Chondrocyte (in vitro differentiated cells): Measurements from ENCODE around the gene RPL18A. TPM values are rescaled to one million over a fixed set of nuclear protein-coding genes. Genes with fewer than 3 reads are reported as not detected.

ENCODE experiments used
- DNase-seq: peaks from one replicate; pipeline ENCODE4 v3.0.0; 2021; ENCODE audit warnings: mixed read lengths, low spot score
- H3K27ac Mint-ChIP-seq: one replicate; pipeline ENCODE4 v1.8.0; 2021; ENCODE audit warnings: mild to moderate bottlenecking, moderate library complexity, mixed read lengths; ENCODE audit not compliant: unreplicated experiment
- H3K27me3 Mint-ChIP-seq: 2 replicates; pipeline ENCODE4 v1.8.0; 2021; ENCODE audit warnings: low read depth, mixed read lengths
- H3K36me3 Mint-ChIP-seq: 2 replicates; pipeline ENCODE4 v1.8.0; 2021; ENCODE audit warnings: low read depth, mixed read lengths
- H3K4me1 Mint-ChIP-seq: 2 replicates; pipeline ENCODE4 v1.8.0; 2021; ENCODE audit warnings: low read depth, mild to moderate bottlenecking, mixed read lengths
- H3K4me3 Mint-ChIP-seq: one replicate; pipeline ENCODE4 v1.8.0; 2021; ENCODE audit warnings: mild to moderate bottlenecking, moderate library complexity, mixed read lengths; ENCODE audit not compliant: unreplicated experiment
- H3K9me3 Mint-ChIP-seq: 2 replicates; pipeline ENCODE4 v1.8.0; 2021; ENCODE audit warnings: low read depth, mixed read lengths
- CTCF ChIP-seq: fragments of 200-600 bp; sonication (generic); IDR thresholded peaks from 2 replicates; pipeline ENCODE4 v1.5.0; 2021; ENCODE audit warnings: antibody characterized with exemption, mild to moderate bottlenecking, moderate library complexity
- total RNA-seq: library from RNA; stranded (reverse); gene quantifications from 3 replicates; pipeline ENCODE4 v1.2.1, GENCODE V29; 2021

Gene RPL18A
- total RNA-seq, 1 donor from 2014 or later: 1,165 TPM

- Mint-ChIP-seq H3K27me3 (peaks cover 19% of the 10 kb centered on the region), H3K4me3 (no peak overlapping the region), H3K9me3 (no peaks in the 10 kb centered on the region), H3K27ac (no peak overlapping the region), H3K36me3 (peaks cover 13% of the 10 kb centered on the region), H3K4me1 (peaks cover 4% of the 10 kb centered on the region)
- no peak for DNase-seq
- TF ChIP-seq CTCF: no peak
Measured at GRCh38 chr19:17866964-17867486, 7.3 kb downstream of the RPL18A start.

- Mint-ChIP-seq H3K9me3 (no peaks in the 10 kb centered on the region), H3K4me1 (peaks cover under 1% of the 10 kb centered on the region), H3K27me3 (peaks cover 25% of the 10 kb centered on the region), H3K36me3 (peaks cover 7% of the 10 kb centered on the region), H3K27ac (no peak overlapping the region), H3K4me3 (no peak overlapping the region)
- no peak for TF ChIP-seq CTCF
- no peak for DNase-seq
Measured at GRCh38 chr19:17868669-17869068, 9.0 kb downstream of the RPL18A start.

- H3K9me3 Mint-ChIP-seq: no peaks in the 10 kb centered on the region
- no peaks in the 10 kb centered on the region for H3K4me1 Mint-ChIP-seq
- no peak for TF ChIP-seq CTCF
- H3K27me3 Mint-ChIP-seq: peaks cover 25% of the 10 kb centered on the region
- H3K4me3 Mint-ChIP-seq: no peak overlapping the region
- H3K27ac Mint-ChIP-seq: no peak overlapping the region
- DNase-seq: no peak
- H3K36me3 Mint-ChIP-seq: peaks cover 3% of the 10 kb centered on the region
Measured at GRCh38 chr19:17869114-17869608, 9.5 kb downstream of the RPL18A start.

- no peak for DNase-seq
- TF ChIP-seq CTCF: no peak
- H3K27ac Mint-ChIP-seq: no peak overlapping the region
- no peaks in the 10 kb centered on the region for H3K36me3 Mint-ChIP-seq
- H3K4me3 Mint-ChIP-seq: no peak overlapping the region
- H3K4me1 Mint-ChIP-seq: peaks cover 2% of the 10 kb centered on the region
- H3K27me3 Mint-ChIP-seq: peaks cover 30% of the 10 kb centered on the region
- no peaks in the 10 kb centered on the region for H3K9me3 Mint-ChIP-seq
Measured at GRCh38 chr19:17871032-17871877, 11.5 kb downstream of the RPL18A start.

GRCh38 chr19:17871878-17872250, 12.2 kb downstream of the RPL18A start, which contains the start of gene SLC5A5:
SLC5A5 (plus strand) TSS chr19:17871945; CDS start chr19:17872320, 375 bp downstream.
- H3K4me3 Mint-ChIP-seq: no peak within 1 kb of the TSS
- no peak for TF ChIP-seq CTCF
- no peaks in the 10 kb centered on the region for H3K9me3 Mint-ChIP-seq
- DNase-seq: no peak
- peaks cover 30% of the 10 kb centered on the region for H3K27me3 Mint-ChIP-seq
- H3K27ac Mint-ChIP-seq: no peak within 1 kb of the TSS
- no peaks in the 10 kb centered on the region for H3K36me3 Mint-ChIP-seq
- peaks cover 2% of the 10 kb centered on the region for H3K4me1 Mint-ChIP-seq
